Kidney capillary endothelial cell (primary cell): ENCODE data around the gene NDOR1.

Experiments used
- DNase-seq: peaks from one replicate; pipeline ENCODE4 v3.0.0-alpha.2; 2018; ENCODE audit warnings: low spot score

Gene NDOR1

GRCh38 chr9:137205126-137206069 is at the start of gene NDOR1, which contains the start of gene TMEM203:
Gene NDOR1, plus strand, starts transcription at chr9:137205700. Its CDS starts 78 bp downstream, at chr9:137205778.
Gene TMEM203, minus strand, starts transcription at chr9:137205648. Its CDS starts 234 bp downstream, at chr9:137205414.
- DNase-seq = peak; percentile 63

DNA sequence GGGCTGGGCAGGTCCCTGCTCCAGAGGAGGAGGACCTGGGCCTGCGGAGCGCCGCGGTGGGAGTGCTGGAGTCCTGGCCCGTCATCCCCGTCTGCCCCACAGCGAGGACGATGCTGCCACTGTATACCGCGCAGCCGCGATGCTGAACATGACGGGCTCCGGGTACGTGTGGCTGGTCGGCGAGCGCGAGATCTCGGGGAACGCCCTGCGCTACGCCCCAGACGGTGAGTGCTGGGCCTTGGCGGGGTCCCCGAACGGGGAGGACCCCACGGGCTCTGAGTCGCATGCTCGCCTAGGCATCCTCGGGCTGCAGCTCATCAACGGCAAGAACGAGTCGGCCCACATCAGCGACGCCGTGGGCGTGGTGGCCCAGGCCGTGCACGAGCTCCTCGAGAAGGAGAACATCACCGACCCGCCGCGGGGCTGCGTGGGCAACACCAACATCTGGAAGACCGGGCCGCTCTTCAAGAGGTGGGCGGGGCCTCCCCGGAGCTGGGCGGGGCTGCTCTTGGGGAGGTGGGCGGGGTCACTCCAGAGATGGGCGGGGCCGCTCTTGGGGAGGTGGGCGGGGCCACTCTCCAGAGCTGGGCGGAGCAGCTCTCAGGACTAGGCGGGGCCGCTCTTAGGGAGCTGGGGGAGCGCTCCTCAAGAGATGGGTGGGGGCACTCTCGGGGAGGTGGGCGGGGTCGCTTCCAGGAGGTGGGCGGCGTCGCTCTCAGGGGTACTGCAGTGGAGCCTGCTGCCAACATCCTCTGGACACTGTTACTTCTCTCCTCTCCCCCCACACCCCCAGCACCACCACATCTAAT is 48.7 kb upstream of the NDOR1 start:
- DNase-seq = no peak

- no peak for DNase-seq
Measured at GRCh38 chr9:137157618-137158415, 47.7 kb upstream of the NDOR1 start.

DNA sequence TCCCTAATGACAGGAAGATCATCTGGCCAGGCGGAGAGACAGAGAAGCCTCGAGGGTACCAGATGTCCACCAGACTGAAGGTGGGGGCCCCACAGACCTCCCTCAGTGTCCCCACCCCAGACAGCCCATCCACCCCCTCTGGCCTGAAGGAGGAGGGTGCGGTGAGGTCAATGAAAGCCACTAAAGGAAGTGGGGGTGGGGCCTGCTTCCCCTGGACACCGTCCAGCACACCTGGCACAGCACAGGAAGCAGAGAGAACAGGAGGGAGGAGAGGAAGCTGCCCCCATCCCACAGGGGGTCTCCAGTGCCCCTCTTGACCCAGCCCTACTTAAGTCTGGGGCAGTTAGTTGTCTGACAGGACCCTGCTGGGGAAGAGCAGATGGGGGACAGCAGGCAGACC is 46.9 kb upstream of the NDOR1 start:
- DNase-seq = no peak

- no peak for DNase-seq
Measured at GRCh38 chr9:137159105-137160053, 46.1 kb upstream of the NDOR1 start.

- no peak for DNase-seq
Measured at GRCh38 chr9:137160054-137160425, 45.5 kb upstream of the NDOR1 start.

- no peak for DNase-seq
Measured at GRCh38 chr9:137160716-137161557, 44.6 kb upstream of the NDOR1 start.

GRCh38 chr9:137161558-137162486 is 43.7 kb upstream of the NDOR1 start:
- no peak for DNase-seq

DNA sequence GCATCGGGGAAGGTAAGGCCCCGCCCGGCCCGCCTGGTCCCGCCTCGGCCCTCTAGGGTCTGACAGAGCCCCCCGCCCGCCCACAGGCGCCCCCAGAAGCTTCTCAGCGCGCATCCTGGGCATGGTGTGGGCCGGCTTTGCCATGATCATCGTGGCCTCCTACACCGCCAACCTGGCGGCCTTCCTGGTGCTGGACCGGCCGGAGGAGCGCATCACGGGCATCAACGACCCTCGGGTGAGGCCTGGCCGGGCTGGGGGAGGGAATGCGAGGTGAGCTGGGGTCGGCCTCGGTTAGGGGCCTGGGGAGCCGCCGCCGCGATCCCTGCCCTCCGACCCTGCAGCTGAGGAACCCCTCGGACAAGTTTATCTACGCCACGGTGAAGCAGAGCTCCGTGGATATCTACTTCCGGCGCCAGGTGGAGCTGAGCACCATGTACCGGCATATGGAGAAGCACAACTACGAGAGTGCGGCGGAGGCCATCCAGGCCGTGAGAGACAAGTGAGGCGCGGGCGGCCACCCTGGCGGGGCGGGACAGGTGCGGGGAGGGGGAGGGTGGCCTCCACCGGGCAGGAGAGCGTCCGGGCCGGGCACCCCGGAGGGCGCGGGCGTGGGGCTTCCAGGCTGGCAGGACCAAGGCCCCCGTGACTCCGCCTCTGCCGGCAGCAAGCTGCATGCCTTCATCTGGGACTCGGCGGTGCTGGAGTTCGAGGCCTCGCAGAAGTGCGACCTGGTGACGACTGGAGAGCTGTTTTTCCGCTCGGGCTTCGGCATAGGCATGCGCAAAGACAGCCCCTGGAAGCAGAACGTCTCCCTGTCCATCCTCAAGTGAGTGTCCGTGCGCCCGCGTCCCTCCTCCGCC is 42.8 kb upstream of the NDOR1 start:
- DNase-seq = no peak

DNA sequence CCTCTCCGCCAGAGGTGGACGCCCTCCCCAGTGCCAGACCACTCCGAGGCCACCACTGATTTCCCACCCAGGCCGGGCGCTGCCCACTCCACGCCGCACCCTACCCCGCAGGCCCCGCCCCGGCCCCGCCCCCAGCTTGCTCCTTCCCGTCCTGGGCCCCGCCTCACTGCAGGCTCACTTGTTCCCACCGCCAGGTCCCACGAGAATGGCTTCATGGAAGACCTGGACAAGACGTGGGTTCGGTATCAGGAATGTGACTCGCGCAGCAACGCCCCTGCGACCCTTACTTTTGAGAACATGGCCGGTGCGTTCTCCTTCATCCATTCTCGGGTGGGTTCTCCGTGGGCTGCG is 42.2 kb upstream of the NDOR1 start:
- no peak for DNase-seq

GRCh38 chr9:137163805-137164204 is 41.7 kb upstream of the NDOR1 start:
- DNase-seq = no peak

GRCh38 chr9:137164370-137165249 is 40.9 kb upstream of the NDOR1 start:
- no peak for DNase-seq

GRCh38 chr9:137165250-137165836 is 40.2 kb upstream of the NDOR1 start:
- no peak for DNase-seq

GRCh38 chr9:137166380-137167229 is 38.9 kb upstream of the NDOR1 start:
- no peak for DNase-seq

GRCh38 chr9:137167277-137167746 is 38.2 kb upstream of the NDOR1 start:
- DNase-seq = no peak
